Hematopoietic multipotent progenitor cell treated with erythropoietin and hydrocortisone succinate and interleukin-3 and kit ligand, for 6 days (in vitro differentiated cells): ENCODE results near the gene PCDH11Y.
"Not testable (repeated sequence)": the region's sequence is repeated elsewhere in the genome, so short reads cannot be mapped to it uniquely, and the experiment has no call there.

Experiments
- DNase-seq: peaks from one replicate; pipeline ENCODE4 v3.0.0-alpha.2; 2015

The PCDH11Y gene

GRCh38 chrY:5000057-5000456, at the start of gene PCDH11Y:
Gene PCDH11Y, plus strand, starts transcription at chrY:5000296. Its CDS starts 56,804 bp downstream, at chrY:5057100.
- DNase-seq, result peak; percentile 2

- DNase-seq, result not testable (repeated sequence)
Observed at GRCh38 chrY:4967894-4968293, 32.2 kb upstream of the PCDH11Y start.

GRCh38 chrY:4991743-4992400, 8.2 kb upstream of the PCDH11Y start:
- DNase-seq, result not testable (repeated sequence)

- DNase-seq, result not testable (repeated sequence)
Observed at GRCh38 chrY:4994892-4995291, 5.2 kb upstream of the PCDH11Y start.

GRCh38 chrY:5002476-5003184, 2.5 kb downstream of the PCDH11Y start:
- DNase-seq, result not testable (repeated sequence)

- DNase-seq, result not testable (repeated sequence)
Observed at GRCh38 chrY:5038972-5039523, 39.0 kb downstream of the PCDH11Y start.

GRCh38 chrY:5083017-5083416, 82.9 kb downstream of the PCDH11Y start:
- DNase-seq, result not testable (repeated sequence)

GRCh38 chrY:5182998-5183397, 182.9 kb downstream of the PCDH11Y start:
- not testable (repeated sequence) for DNase-seq

- DNase-seq, result not testable (repeated sequence)
Observed at GRCh38 chrY:5215116-5215515, 215.0 kb downstream of the PCDH11Y start.

- DNase-seq, result not testable (repeated sequence)
Observed at GRCh38 chrY:5324931-5325330, 324.8 kb downstream of the PCDH11Y start.

- not testable (repeated sequence) for DNase-seq
Observed at GRCh38 chrY:5342220-5342619, 342.1 kb downstream of the PCDH11Y start.

- DNase-seq, result not testable (repeated sequence)
Observed at GRCh38 chrY:5543705-5544104, 543.6 kb downstream of the PCDH11Y start.

- not testable (repeated sequence) for DNase-seq
Observed at GRCh38 chrY:5638589-5638988, 638.5 kb downstream of the PCDH11Y start.

GRCh38 chrY:5679265-5679664, 679.2 kb downstream of the PCDH11Y start:
- DNase-seq, result not testable (repeated sequence)

- not testable (repeated sequence) for DNase-seq
Observed at GRCh38 chrY:5708727-5709126, 708.6 kb downstream of the PCDH11Y start.

GRCh38 chrY:5709788-5710381, 709.8 kb downstream of the PCDH11Y start:
- not testable (repeated sequence) for DNase-seq

- DNase-seq, result not testable (repeated sequence)
Observed at GRCh38 chrY:5761403-5761802, 761.3 kb downstream of the PCDH11Y start.

GRCh38 chrY:5776485-5776884, 776.4 kb downstream of the PCDH11Y start:
- DNase-seq, result not testable (repeated sequence)
